Peyer's patch (tissue), 4 donors: ENCODE measurements around the gene CREM. TPM values are rescaled to one million over a fixed set of nuclear protein-coding genes. Genes with fewer than 3 reads are reported as not detected.

ENCODE experiments used
- DNase-seq, 3 donors: peaks; one replicate each; pipeline ENCODE4 v3.0.0-alpha.2; 2017 to 2019
- H3K27ac ChIP-seq, 4 donors: fragments of 200-600 bp; sonication (generic); one replicate each; pipeline ENCODE4 v1.5.1; 2016 to 2019
- H3K27me3 ChIP-seq, 2 donors: fragments of 200-600 bp; sonication (generic); one replicate each; pipeline ENCODE4 v1.5.1; 2019
- H3K36me3 ChIP-seq, 3 donors: fragments of 200-600 bp; sonication (generic); one replicate each; pipeline ENCODE4 v1.5.1; 2016 to 2019
- H3K4me1 ChIP-seq, 4 donors: fragments of 200-600 bp; sonication (generic); one replicate each; pipeline ENCODE4 v1.5.1; 2016 to 2019
- H3K4me3 ChIP-seq, 4 donors: fragments of 200-600 bp; sonication (generic); 1 replicate in 3 of 4; 2 replicates in 1 of 4; pipeline ENCODE4 v1.5.1; 2016 to 2019; ENCODE audit warnings: mild to moderate bottlenecking in 1 of 4
- H3K9me3 ChIP-seq, 4 donors: fragments of 200-600 bp; sonication (generic); one replicate each; pipeline ENCODE4 v1.5.1; 2016 to 2019; ENCODE audit warnings: mild to moderate bottlenecking in 1 of 4
- POLR2A ChIP-seq, 2 donors: fragments of 450-650 bp; IDR thresholded peaks; one replicate each; pipeline ENCODE4 v1.5.1; 2017; ENCODE audit warnings: antibody characterized with exemption in 2 of 2, mild to moderate bottlenecking in 2 of 2, moderate library complexity in 2 of 2
- total RNA-seq, 4 donors: library from RNA; depleted of rRNA; stranded (reverse); fragments of >200 nt; gene quantifications; one replicate each; pipeline ENCODE4 v1.1.0, GENCODE V29; 2016
- TF ChIP-seq, protein P1 (sequence below), 6 experiments: fragments of 450-650 bp in 4 of 6; fragments of 200-600 bp in 2 of 6; sonication (generic) in 1 of 6; IDR thresholded peaks; one replicate each; pipeline ENCODE4 v1.5.1; 2017 to 2019; ENCODE audit warnings: antibody characterized with exemption in 6 of 6, mild to moderate bottlenecking in 3 of 6, moderate library complexity in 1 of 6

CREM gene
- total RNA-seq, 4 donors from 2014 or later = 13.9 to 19.0 (median 16.0) TPM

- H3K9me3 ChIP-seq = no peaks in the 10 kb centered on the region
- H3K27me3 ChIP-seq = no peaks in the 10 kb centered on the region
- no peaks in the 10 kb centered on the region for H3K36me3 ChIP-seq
- no peaks in the 10 kb centered on the region for H3K4me1 ChIP-seq
- DNase-seq = no peak
- TF ChIP-seq POLR2A (IDR thresholded peaks at IDR 0.05) = no peak
- TF ChIP-seq, protein P1, sequence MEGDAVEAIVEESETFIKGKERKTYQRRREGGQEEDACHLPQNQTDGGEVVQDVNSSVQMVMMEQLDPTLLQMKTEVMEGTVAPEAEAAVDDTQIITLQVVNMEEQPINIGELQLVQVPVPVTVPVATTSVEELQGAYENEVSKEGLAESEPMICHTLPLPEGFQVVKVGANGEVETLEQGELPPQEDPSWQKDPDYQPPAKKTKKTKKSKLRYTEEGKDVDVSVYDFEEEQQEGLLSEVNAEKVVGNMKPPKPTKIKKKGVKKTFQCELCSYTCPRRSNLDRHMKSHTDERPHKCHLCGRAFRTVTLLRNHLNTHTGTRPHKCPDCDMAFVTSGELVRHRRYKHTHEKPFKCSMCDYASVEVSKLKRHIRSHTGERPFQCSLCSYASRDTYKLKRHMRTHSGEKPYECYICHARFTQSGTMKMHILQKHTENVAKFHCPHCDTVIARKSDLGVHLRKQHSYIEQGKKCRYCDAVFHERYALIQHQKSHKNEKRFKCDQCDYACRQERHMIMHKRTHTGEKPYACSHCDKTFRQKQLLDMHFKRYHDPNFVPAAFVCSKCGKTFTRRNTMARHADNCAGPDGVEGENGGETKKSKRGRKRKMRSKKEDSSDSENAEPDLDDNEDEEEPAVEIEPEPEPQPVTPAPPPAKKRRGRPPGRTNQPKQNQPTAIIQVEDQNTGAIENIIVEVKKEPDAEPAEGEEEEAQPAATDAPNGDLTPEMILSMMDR (IDR thresholded peaks at IDR 0.05) = no peak
- H3K27ac ChIP-seq = no peak overlapping the region
- H3K4me3 ChIP-seq = no peak overlapping the region
Observed at GRCh38 chr10:35203745-35204144, 77.1 kb downstream of the CREM start.

DNA sequence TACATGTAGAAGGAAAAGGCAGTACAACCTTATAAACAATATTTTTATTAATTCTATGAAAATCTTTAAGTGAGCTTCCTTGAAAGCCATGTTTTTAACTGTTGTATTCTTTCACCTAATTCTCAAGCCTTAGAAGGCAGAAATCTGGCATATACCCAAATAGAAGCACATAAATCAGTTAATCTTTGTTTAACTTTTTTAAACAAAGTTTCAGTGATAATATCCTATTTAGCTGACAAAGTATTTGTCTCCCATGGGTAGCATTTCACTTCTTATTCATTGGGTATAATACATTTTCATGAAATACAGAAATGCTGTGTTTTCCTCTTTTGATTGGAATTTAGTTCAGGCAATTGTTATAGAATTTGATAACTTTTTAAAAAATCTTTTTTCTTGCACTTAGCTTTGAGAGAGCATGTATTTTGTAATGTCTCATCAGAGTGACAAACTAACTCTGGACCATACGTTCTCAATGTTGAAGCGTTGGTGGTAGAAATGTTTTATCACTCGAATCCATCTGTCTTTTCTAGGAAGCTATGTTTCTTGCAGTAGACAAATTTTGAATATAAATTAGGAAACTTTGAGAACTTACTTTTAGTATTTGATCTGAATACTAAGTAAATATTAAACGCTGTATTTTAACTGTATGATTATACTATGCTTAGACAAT, 78.1 kb downstream of the CREM start:
- no peaks in the 10 kb centered on the region for H3K36me3 ChIP-seq
- TF ChIP-seq POLR2A (IDR thresholded peaks at IDR 0.05) = no peak
- TF ChIP-seq, protein P1 (IDR thresholded peaks at IDR 0.05) = no peak

DNA sequence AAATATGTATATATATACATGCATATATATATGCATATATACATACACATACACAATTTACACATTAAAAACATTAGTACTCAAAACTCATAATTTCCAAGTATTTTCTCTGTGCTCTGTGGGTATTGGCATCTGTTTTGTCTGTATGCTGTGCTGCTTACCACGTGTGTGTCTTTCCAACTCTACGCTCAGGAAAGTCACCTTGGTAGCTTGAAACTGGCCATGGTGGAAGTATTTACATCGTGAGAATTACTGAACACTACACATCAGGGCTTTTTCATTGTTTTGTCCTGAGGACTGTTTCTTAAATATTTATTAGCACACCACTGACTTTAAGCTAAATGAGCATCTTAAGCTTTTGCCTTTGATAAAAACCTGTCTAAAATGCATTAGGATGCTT, 79.6 kb downstream of the CREM start:
- TF ChIP-seq, protein P1 (IDR thresholded peaks at IDR 0.05) = no peak
- no peak for TF ChIP-seq POLR2A (IDR thresholded peaks at IDR 0.05)
- no peaks in the 10 kb centered on the region for H3K27me3 ChIP-seq
- no peaks in the 10 kb centered on the region for H3K36me3 ChIP-seq
- DNase-seq = no peak
- no peak overlapping the region for H3K27ac ChIP-seq
- H3K4me3 ChIP-seq = no peak overlapping the region
- no peaks in the 10 kb centered on the region for H3K9me3 ChIP-seq
- H3K4me1 ChIP-seq = no peaks in the 10 kb centered on the region

More for the DNA sequence above, 78.1 kb downstream of the CREM start:
- no peak for DNase-seq
- no peaks in the 10 kb centered on the region for H3K27me3 ChIP-seq
- no peaks in the 10 kb centered on the region for H3K9me3 ChIP-seq
- no peaks in the 10 kb centered on the region for H3K4me1 ChIP-seq
- H3K27ac ChIP-seq = no peak overlapping the region
- H3K4me3 ChIP-seq = no peak overlapping the region

DNA sequence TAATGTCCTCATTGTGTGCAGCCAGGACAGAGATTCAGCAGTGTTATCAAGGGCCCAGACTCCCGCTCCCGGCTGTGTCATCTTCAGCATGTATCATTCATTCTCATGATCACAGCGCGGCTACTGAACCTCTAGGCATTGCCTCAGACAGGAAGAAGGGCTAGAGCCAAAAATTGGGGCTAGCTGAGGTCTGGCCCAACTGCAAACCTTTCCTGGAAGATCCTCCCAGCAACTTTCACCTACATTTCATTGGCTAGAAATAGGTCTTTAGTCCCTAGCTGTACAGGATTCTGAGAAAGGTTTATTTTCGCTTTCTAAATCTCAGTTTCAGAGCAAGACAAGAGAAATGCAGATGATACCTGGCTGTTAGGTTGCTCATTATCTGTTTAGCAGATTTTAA, 81.9 kb downstream of the CREM start:
- no peaks in the 10 kb centered on the region for H3K36me3 ChIP-seq
- H3K4me3 ChIP-seq = no peak overlapping the region
- H3K27ac ChIP-seq = peak overlapping the region in 1 of 4 donors; percentile 25
- TF ChIP-seq, protein P1 (IDR thresholded peaks at IDR 0.05) = no peak
- no peak for TF ChIP-seq POLR2A (IDR thresholded peaks at IDR 0.05)
- no peaks in the 10 kb centered on the region for H3K4me1 ChIP-seq
- no peaks in the 10 kb centered on the region for H3K9me3 ChIP-seq
- no peaks in the 10 kb centered on the region for H3K27me3 ChIP-seq
- DNase-seq = no peak

DNA sequence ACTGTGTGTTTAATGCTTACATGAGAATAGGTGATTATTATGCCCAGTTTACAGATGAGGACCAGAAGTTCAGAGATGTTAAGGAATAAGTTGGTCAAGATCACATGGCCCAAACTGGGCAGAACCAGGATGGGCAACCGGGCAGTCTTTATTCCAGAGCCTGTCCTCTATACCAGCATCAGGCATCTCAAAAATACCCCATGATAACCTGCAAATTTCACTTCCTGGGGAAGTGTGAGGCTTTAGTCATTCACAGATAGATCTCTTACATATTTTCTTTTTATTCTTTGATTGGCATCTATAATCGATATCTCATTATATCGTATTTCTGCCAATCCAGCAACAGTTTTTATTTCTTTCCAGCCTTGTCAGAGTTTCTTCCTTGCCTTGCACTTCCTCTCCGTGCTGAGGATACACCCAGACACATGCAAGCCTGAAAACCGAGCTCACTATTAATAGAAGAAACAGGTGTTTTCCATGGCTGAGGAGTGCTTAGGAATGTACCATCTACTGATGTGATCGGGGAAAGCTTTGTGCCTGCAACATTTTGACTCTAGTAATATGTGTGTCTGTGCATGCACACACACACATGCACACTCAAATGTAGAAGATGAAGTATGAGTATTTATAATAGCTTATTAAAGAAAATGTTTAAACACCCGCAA, 82.4 kb downstream of the CREM start:
- Histone ChIP-seq H3K9me3 (no peaks in the 10 kb centered on the region), H3K27me3 (no peaks in the 10 kb centered on the region), H3K4me3 (no peak overlapping the region), H3K4me1 (no peaks in the 10 kb centered on the region), H3K36me3 (no peaks in the 10 kb centered on the region), H3K27ac (peak overlapping the region in 1 of 4 donors; percentile 25)
- DNase-seq = no peak
- no peak for TF ChIP-seq POLR2A (IDR thresholded peaks at IDR 0.05)
- TF ChIP-seq, protein P1 (IDR thresholded peaks at IDR 0.05) = no peak
